ENCODE data around the gene EXOC4. TPM values are rescaled to one million over a fixed set of nuclear protein-coding genes. Genes with fewer than 3 reads are reported as not detected.

Gene EXOC4
- total RNA-seq, 1 experiment from 2014 or later = 75.8 TPM

GRCh38 chr7:133623721-133624120 is 370.8 kb downstream of the EXOC4 start:
- H2AK5ac ChIP-seq (ENCODE audit: insufficient read length, low read length) = no peak overlapping the region
- no peak overlapping the region for H2AFZ ChIP-seq (ENCODE audit: low read length)
- no peak overlapping the region for H3T11ph ChIP-seq (ENCODE audit: low read length)
- H3K4me1 ChIP-seq (ENCODE audit: insufficient read depth, low read length) = no peaks in the 10 kb centered on the region
- no peak overlapping the region for H3K27ac ChIP-seq (ENCODE audit: insufficient read length, low read depth, low read length)
- H3K14ac ChIP-seq (ENCODE audit: insufficient read depth, low read length) = no peak overlapping the region
- no peaks in the 10 kb centered on the region for H3K23me2 ChIP-seq (ENCODE audit: insufficient read length, low read depth, low read length, poor library complexity, severe bottlenecking)
- H3K23ac ChIP-seq (ENCODE audit: insufficient read length, low read depth, low read length) = no peak overlapping the region
- no peak overlapping the region for H3K56ac ChIP-seq (ENCODE audit: insufficient read length, low read depth, low read length)
- WGBS (ENCODE audit: extremely low coverage, insufficient read length, low lambda C conversion rate) = no CpG with 5 or more reads among the region's 1 CpG
- no peak overlapping the region for H3K4me3 Mint-ChIP-seq
- H2BK120ac ChIP-seq (ENCODE audit: low read depth, low read length, poor library complexity, severe bottlenecking) = no peak overlapping the region
- no peak overlapping the region for H3K4ac ChIP-seq (ENCODE audit: low read depth, low read length)
- H4K5ac ChIP-seq (ENCODE audit: insufficient read length, low read depth, low read length) = no peak overlapping the region
- no peak overlapping the region for H4K91ac ChIP-seq (ENCODE audit: insufficient read length, low read depth, low read length)
- no peaks in the 10 kb centered on the region for H3K9me3 ChIP-seq (ENCODE audit: control insufficient read depth, low read depth, low read length)
- no peak for DNase-seq
- no peaks in the 10 kb centered on the region for H3K27me3 Mint-ChIP-seq (ENCODE audit: low read depth)
- H2BK12ac ChIP-seq (ENCODE audit: insufficient read length, low read depth, low read length) = no peak overlapping the region
- TF ChIP-seq CTCF (conservative IDR thresholded peaks at IDR 0.05) = no peak
- no peaks in the 10 kb centered on the region for H3K79me1 ChIP-seq (ENCODE audit: insufficient read depth, low read depth, low read length, poor library complexity, severe bottlenecking)
- H4K8ac ChIP-seq (replicated peaks; ENCODE audit: insufficient read length, low read depth, low read length) = no peak overlapping the region
- H3K4me1 Mint-ChIP-seq = no peaks in the 10 kb centered on the region
- no peak overlapping the region for H3K18ac ChIP-seq (ENCODE audit: insufficient read length, low read depth, low read length)
- no peaks in the 10 kb centered on the region for H3K9me3 Mint-ChIP-seq
- H2BK15ac ChIP-seq (ENCODE audit: low read depth, low read length) = no peak overlapping the region
- H4K20me1 ChIP-seq (ENCODE audit: control insufficient read depth, insufficient read depth, insufficient read length) = no peaks in the 10 kb centered on the region
- no peaks in the 10 kb centered on the region for H3K27me3 ChIP-seq (ENCODE audit: insufficient read depth, low read length)
- no peak overlapping the region for H3K27ac Mint-ChIP-seq
- no peaks in the 10 kb centered on the region for H3K36me3 Mint-ChIP-seq (ENCODE audit: insufficient read depth in 1 of 3, low read depth in 3 of 3)
- H2BK20ac ChIP-seq (ENCODE audit: low read depth, low read length, poor library complexity, severe bottlenecking) = no peak overlapping the region
- no peaks in the 10 kb centered on the region for H3K79me2 ChIP-seq (ENCODE audit: insufficient read depth, low read length)
- H2BK5ac ChIP-seq (ENCODE audit: insufficient read length, low read length) = no peak overlapping the region
- no peak overlapping the region for H3K9ac ChIP-seq (ENCODE audit: extremely low read depth, insufficient read length, low read length)
- no peak overlapping the region for H3K4me2 ChIP-seq (ENCODE audit: insufficient read depth, insufficient read length, low read length)
